ENCODE results near the gene JUN. TPM values are rescaled to one million over a fixed set of nuclear protein-coding genes. Genes with fewer than 3 reads are reported as not detected.

JUN gene
- total RNA-seq, 1 donor from 2014 or later, result 10.2 TPM

DNA sequence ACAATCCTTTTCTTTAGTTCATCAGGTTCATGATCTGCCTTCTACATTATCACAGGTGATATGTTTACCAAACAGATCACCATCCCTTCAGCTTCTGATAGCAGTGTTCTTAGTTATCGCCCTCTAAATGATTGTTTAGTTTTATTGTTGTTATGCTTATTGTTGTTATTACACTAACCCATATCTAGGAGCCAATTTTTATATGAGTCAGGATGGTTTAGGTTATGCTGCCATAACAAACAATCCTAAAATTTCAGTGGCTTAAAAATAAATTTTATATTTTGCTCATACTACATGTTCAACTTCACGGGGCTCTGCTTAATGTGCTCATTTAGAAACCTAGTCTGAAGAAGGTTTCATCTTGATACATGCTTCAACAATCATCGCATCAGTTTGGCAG is 4.4 kb upstream of the JUN start:
- Mint-ChIP-seq H3K9me3 (peaks cover 3% of the 10 kb centered on the region), H3K27ac (no peak overlapping the region), H3K4me3 (no peak overlapping the region), H3K36me3 (no peaks in the 10 kb centered on the region), H3K27me3 (ENCODE audit: insufficient read depth, low read depth) (peaks cover 10% of the 10 kb centered on the region), H3K4me1 (peaks cover 5% of the 10 kb centered on the region)
- peaks cover 17% of the 10 kb centered on the region for H3F3A ChIP-seq (ENCODE audit: low read depth)
- H3K27ac ChIP-seq, result no peak overlapping the region
- no peak overlapping the region for H3K9ac ChIP-seq
- no peak overlapping the region for H3K4me3 ChIP-seq
- no peaks in the 10 kb centered on the region for H3K79me2 ChIP-seq (ENCODE audit: low read depth)
- peaks cover 6% of the 10 kb centered on the region for H3K4me1 ChIP-seq
- H3K36me3 ChIP-seq, result no peaks in the 10 kb centered on the region
- no peak overlapping the region for H2AFZ ChIP-seq (replicated peaks)
- no peaks in the 10 kb centered on the region for H3K9me3 ChIP-seq (ENCODE audit: low read depth)
- peaks cover 38% of the 10 kb centered on the region for H3K27me3 ChIP-seq
- no peak for DNase-seq (ENCODE audit: low spot score)
- TF ChIP-seq CTCF (IDR thresholded peaks at IDR 0.05) (no peak), EZH2phosphoT487 (IDR thresholded peaks at IDR 0.05) (no peak), EZH2 (IDR thresholded peaks at IDR 0.05) (no peak)
- H4K20me1 ChIP-seq (ENCODE audit: low read depth), result peaks cover 4% of the 10 kb centered on the region
- no peak overlapping the region for H3K4me2 ChIP-seq

- peaks cover 29% of the 10 kb centered on the region for H3F3A ChIP-seq (ENCODE audit: low read depth)
- Mint-ChIP-seq H3K9me3 (peaks cover 3% of the 10 kb centered on the region), H3K27me3 (ENCODE audit: insufficient read depth, low read depth) (peaks cover 17% of the 10 kb centered on the region), H3K27ac (no peak overlapping the region), H3K4me3 (peak overlapping the region; percentile 27), H3K4me1 (peaks cover 13% of the 10 kb centered on the region), H3K36me3 (peaks cover 4% of the 10 kb centered on the region)
- no peaks in the 10 kb centered on the region for H3K79me2 ChIP-seq (ENCODE audit: low read depth)
- H3K9me3 ChIP-seq (ENCODE audit: low read depth), result no peaks in the 10 kb centered on the region
- no peak overlapping the region for H3K27ac ChIP-seq
- H3K4me2 ChIP-seq, result no peak overlapping the region
- H3K27me3 ChIP-seq, result peaks cover 52% of the 10 kb centered on the region
- TF ChIP-seq EZH2phosphoT487 (IDR thresholded peaks at IDR 0.05), result no peak
- H3K4me3 ChIP-seq, result no peak overlapping the region
- H3K36me3 ChIP-seq, result no peaks in the 10 kb centered on the region
- no peak overlapping the region for H2AFZ ChIP-seq (replicated peaks)
- H3K9ac ChIP-seq, result no peak overlapping the region
- H3K4me1 ChIP-seq, result peaks cover 16% of the 10 kb centered on the region
- peaks cover 14% of the 10 kb centered on the region for H4K20me1 ChIP-seq (ENCODE audit: low read depth)
- DNase-seq (ENCODE audit: low spot score), result no peak
Measured at GRCh38 chr1:58786927-58787245, 3.0 kb upstream of the JUN start.

GRCh38 chr1:58786184-58786926 is 2.5 kb upstream of the JUN start:
- H4K20me1 ChIP-seq (ENCODE audit: low read depth), result peaks cover 16% of the 10 kb centered on the region
- Mint-ChIP-seq H3K27ac (no peak overlapping the region), H3K9me3 (peaks cover 3% of the 10 kb centered on the region), H3K27me3 (ENCODE audit: insufficient read depth, low read depth) (peaks cover 19% of the 10 kb centered on the region), H3K36me3 (peaks cover 4% of the 10 kb centered on the region), H3K4me1 (peaks cover 15% of the 10 kb centered on the region), H3K4me3 (peak overlapping the region; percentile 27)
- no peak for TF ChIP-seq CTCF (IDR thresholded peaks at IDR 0.05)
- TF ChIP-seq EZH2 (IDR thresholded peaks at IDR 0.05), result no peak
- TF ChIP-seq EZH2phosphoT487 (IDR thresholded peaks at IDR 0.05), result no peak
- H3K4me1 ChIP-seq, result peaks cover 19% of the 10 kb centered on the region
- no peaks in the 10 kb centered on the region for H3K9me3 ChIP-seq (ENCODE audit: low read depth)
- DNase-seq (ENCODE audit: low spot score), result no peak
- no peak overlapping the region for H3K4me3 ChIP-seq
- H3K9ac ChIP-seq, result no peak overlapping the region
- H3K36me3 ChIP-seq, result no peaks in the 10 kb centered on the region
- H3K27ac ChIP-seq, result no peak overlapping the region
- H3K4me2 ChIP-seq, result no peak overlapping the region
- H3K79me2 ChIP-seq (ENCODE audit: low read depth), result no peaks in the 10 kb centered on the region
- peaks cover 32% of the 10 kb centered on the region for H3F3A ChIP-seq (ENCODE audit: low read depth)
- peaks cover 57% of the 10 kb centered on the region for H3K27me3 ChIP-seq
- no peak overlapping the region for H2AFZ ChIP-seq (replicated peaks)

DNA sequence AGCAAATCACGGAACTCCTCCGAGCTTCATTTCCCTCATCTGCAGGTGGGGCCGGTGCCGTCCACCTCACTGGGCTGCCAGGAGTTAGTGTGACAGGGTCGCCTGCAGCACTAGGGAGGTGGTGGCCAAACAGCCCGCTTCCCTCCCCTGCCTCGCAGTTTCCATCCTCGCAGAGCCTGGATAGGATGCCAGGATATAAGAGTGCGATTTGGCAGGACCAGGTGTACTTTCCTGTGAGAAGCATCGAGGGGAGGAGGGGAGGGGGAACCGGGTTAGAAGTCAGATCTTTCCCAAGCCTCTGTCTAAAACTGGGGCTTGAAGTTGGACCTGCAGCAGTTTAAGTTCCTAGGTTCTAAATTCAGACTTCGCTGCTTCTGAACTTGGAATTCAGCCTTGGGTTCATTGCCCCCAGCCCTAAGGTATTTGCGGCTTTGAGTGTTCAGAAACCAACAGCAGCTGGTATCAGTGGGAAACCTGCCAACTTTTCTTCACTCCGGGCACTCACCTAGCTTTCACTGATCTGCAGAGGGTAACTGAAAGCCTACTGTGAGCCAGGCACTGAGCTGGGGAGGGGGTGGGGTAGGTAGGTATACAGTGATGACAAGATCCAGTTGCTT is 1.7 kb upstream of the JUN start:
- Histone ChIP-seq H3K4me3 (peak overlapping the region; percentile 61), H3K4me2 (peak overlapping the region; percentile 84), H3K27me3 (peaks cover 65% of the 10 kb centered on the region), H3K79me2 (ENCODE audit: low read depth) (no peaks in the 10 kb centered on the region), H2AFZ (replicated peaks) (no peak overlapping the region), H3F3A (ENCODE audit: low read depth) (peaks cover 32% of the 10 kb centered on the region), H3K9me3 (ENCODE audit: low read depth) (no peaks in the 10 kb centered on the region), H4K20me1 (ENCODE audit: low read depth) (peaks cover 19% of the 10 kb centered on the region), H3K9ac (no peak overlapping the region), H3K27ac (no peak overlapping the region), H3K36me3 (no peaks in the 10 kb centered on the region), H3K4me1 (peaks cover 19% of the 10 kb centered on the region)
- Mint-ChIP-seq H3K27ac (no peak overlapping the region), H3K36me3 (peaks cover 4% of the 10 kb centered on the region), H3K9me3 (peaks cover 3% of the 10 kb centered on the region), H3K4me3 (peak overlapping the region; percentile 94), H3K4me1 (peaks cover 17% of the 10 kb centered on the region), H3K27me3 (ENCODE audit: insufficient read depth, low read depth) (peaks cover 23% of the 10 kb centered on the region)
- peak; percentile 30 for DNase-seq (ENCODE audit: low spot score)
- TF ChIP-seq EZH2 (IDR thresholded peaks at IDR 0.05) (no peak), EZH2phosphoT487 (IDR thresholded peaks at IDR 0.05) (peak; percentile 6)

Measured in neural progenitor cell (in vitro differentiated cells).